GM23248 (cell line): Measurements from ENCODE around the gene NCOA1. TPM values are rescaled to one million over a fixed set of nuclear protein-coding genes. Genes with fewer than 3 reads are reported as not detected.

Experiments
- DNase-seq: peaks from one replicate; pipeline ENCODE4 v3.0.0-alpha.2; 2015
- H2AFZ ChIP-seq: fragments of 200-600 bp; sonication (generic); 2 replicates; pipeline ENCODE4 v1.6.1; 2016; ENCODE audit warnings: antibody characterized with exemption
- H3F3A ChIP-seq: fragments of 200-600 bp; sonication (generic); 2 replicates; pipeline ENCODE4 v1.6.1; 2016; ENCODE audit warnings: mild to moderate bottlenecking, antibody characterized with exemption, mixed run types; ENCODE audit not compliant: insufficient read depth
- H3K27ac ChIP-seq: fragments of 200-600 bp; sonication (generic); 2 replicates; pipeline ENCODE4 v1.5.1; 2016; ENCODE audit warnings: mild to moderate bottlenecking
- H3K27me3 ChIP-seq: fragments of 200-600 bp; sonication (generic); replicated peaks from 2 replicates; pipeline ENCODE4 v1.6.1; 2016; ENCODE audit warnings: mild to moderate bottlenecking; ENCODE audit not compliant: insufficient read depth
- H3K36me3 ChIP-seq: fragments of 200-600 bp; sonication (generic); 2 replicates; pipeline ENCODE4 v1.6.1; 2016; ENCODE audit warnings: low read depth, mild to moderate bottlenecking
- H3K4me1 ChIP-seq: fragments of 200-600 bp; sonication (generic); 2 replicates; pipeline ENCODE4 v1.6.1; 2016; ENCODE audit warnings: mild to moderate bottlenecking; ENCODE audit not compliant: insufficient read depth
- H3K4me2 ChIP-seq: fragments of 200-600 bp; sonication (generic); one replicate; pipeline ENCODE4 v1.6.1; 2016; ENCODE audit warnings: mild to moderate bottlenecking; ENCODE audit not compliant: unreplicated experiment
- H3K4me3 ChIP-seq: fragments of 200-600 bp; sonication (generic); 2 replicates; pipeline ENCODE4 v1.5.1; 2016; ENCODE audit warnings: mild to moderate bottlenecking
- H3K79me2 ChIP-seq: fragments of 200-600 bp; sonication (generic); 2 replicates; pipeline ENCODE4 v1.6.1; 2016; ENCODE audit warnings: mild to moderate bottlenecking; ENCODE audit not compliant: insufficient read depth
- H3K9ac ChIP-seq: fragments of 200-600 bp; sonication (generic); 2 replicates; pipeline ENCODE4 v1.6.1; 2016; ENCODE audit warnings: mild to moderate bottlenecking
- H3K9me2 ChIP-seq: fragments of 200-600 bp; sonication (generic); 2 replicates; pipeline ENCODE4 v1.6.1; 2016; ENCODE audit warnings: mixed run types, mild to moderate bottlenecking, moderate library complexity; ENCODE audit not compliant: insufficient read depth
- H3K9me3 ChIP-seq: fragments of 200-600 bp; sonication (generic); one replicate; pipeline ENCODE4 v1.6.1; 2017; ENCODE audit warnings: low read depth
- H4K20me1 ChIP-seq: fragments of 200-600 bp; sonication (generic); 2 replicates; pipeline ENCODE4 v1.6.0; 2016; ENCODE audit not compliant: insufficient read depth
- EZH2 ChIP-seq: fragments of 200-600 bp; sonication (generic); IDR thresholded peaks from 2 replicates; pipeline ENCODE4 v1.6.1; 2018; ENCODE audit warnings: antibody characterized with exemption, mild to moderate bottlenecking; ENCODE audit not compliant: insufficient read depth, poor library complexity, severe bottlenecking
- EZH2phosphoT487 ChIP-seq: fragments of 200-600 bp; sonication (generic); IDR thresholded peaks from 2 replicates; pipeline ENCODE4 v1.6.1; 2018; ENCODE audit warnings: antibody characterized with exemption, moderate library complexity, mild to moderate bottlenecking, low read depth; ENCODE audit not compliant: insufficient read depth
- WGBS, 2 experiments: methylation state at CpG; one replicate each; pipeline ENCODE4 v1.1.6; 2015 to 2017; ENCODE audit warnings: low lambda C conversion rate in 2 of 2, low coverage in 1 of 2; ENCODE audit errors: missing lambda C conversion rate in 2 of 2; 5-methylcytosine and 5-hydroxymethylcytosine counted together
- in situ Hi-C: fragments of 300-500 bp; cut with MboI; formaldehyde crosslinking; loops from 2 replicates; pipeline ENCODE4 v1.15.0; 2020
- polyA plus RNA-seq: library from polyadenylated mRNA; unstranded; fragments of >200 nt; fragmentation: Nextera tagmentation; extraction: Ambion mirVana; gene quantifications from 2 replicates; pipeline ENCODE4 v1.2.1, GENCODE V29; 2016
- small RNA-seq: library from RNA; depleted of rRNA; stranded (forward); fragments of <200 nt; gene quantifications from one replicate; pipeline ENCODE3, GENCODE V24; 2014; ENCODE audit warnings: low read depth, low replicate concordance
- total RNA-seq: library from RNA; depleted of rRNA; stranded (reverse); fragments of >200 nt; shearing (Covaris generic); gene quantifications from 2 replicates; pipeline ENCODE4 v1.2.3, GENCODE V29; 2014; rRNA removed

Gene NCOA1
- total and polyA plus RNA-seq, 2 experiments from 2014 or later: 2.6 to 8.0 TPM

- Histone ChIP-seq H3F3A (no peaks in the 10 kb centered on the region), H3K27ac (no peak overlapping the region), H3K9ac (no peak overlapping the region), H3K9me2 (no peaks in the 10 kb centered on the region), H3K4me3 (no peak overlapping the region), H3K36me3 (no peaks in the 10 kb centered on the region), H2AFZ (no peak overlapping the region), H3K9me3 (no peaks in the 10 kb centered on the region), H3K4me1 (peaks cover 13% of the 10 kb centered on the region), H4K20me1 (no peaks in the 10 kb centered on the region), H3K79me2 (peaks cover 7% of the 10 kb centered on the region), H3K27me3 (no peaks in the 10 kb centered on the region), H3K4me2 (no peak overlapping the region)
- WGBS, 2 experiments: 81 to 82% methylated on average over 5 to 7 of the region's 7 CpGs
- no peak for TF ChIP-seq EZH2phosphoT487
- no peak for TF ChIP-seq EZH2
- DNase-seq: no peak
- in situ Hi-C loops: loop anchor here (10.0 kb wide), 1 partner anchor 415 kb away; no protein-coding TSS in a partner anchor
These were observed 329.1 kb downstream of the NCOA1 start for GRCh38 chr2:24820175-24820513.

Small RNA genes within 50 kb of the gene (small RNA-seq; reads per million reads assigned to genes)
- gene RNA5SP88 (not detected), gene RNU6-936P (not detected)

Other genes with a start within 250 kb of the NCOA1 start
- gene ITSN2, start 130.7 kb upstream of the NCOA1 start, total RNA-seq: 19.2 and 35.3 TPM in 2 replicates
- 12.9 and 16.1 TPM in 2 replicates for gene ITSN2, start 130.7 kb upstream of the NCOA1 start, polyA plus RNA-seq